SK-N-SH (cell line): Measurements from ENCODE around the gene PMEPA1. TPM values are rescaled to one million over a fixed set of nuclear protein-coding genes. Genes with fewer than 3 reads are reported as not detected.
A peak's percentile ranks its signal among the peaks of the same experiment; 100 is the strongest.

ENCODE experiments used
- CTCF ChIA-PET: fragments of 300-600, 350-600 bp; formaldehyde crosslinking; extraction: SDS; loops from one replicate; lab custom pipeline; 2021; lab: Yijun Ruan, JAX
- POLR2A ChIA-PET: fragments of 350-600 bp; sonication (Branson Sonifier 250); formaldehyde crosslinking; extraction: SDS; loops from one replicate; lab custom pipeline; 2020; ENCODE audit warnings: antibody characterized with exemption, inconsistent platforms; lab: Yijun Ruan, JAX
- DNase-seq: peaks from one replicate; pipeline ENCODE4 v3.0.0; 2012
- H2AFZ ChIP-seq: fragments of 200-600 bp; sonication (generic); 2 replicates; pipeline ENCODE4 v1.8.1; 2016; ENCODE audit warnings: antibody characterized with exemption, mild to moderate bottlenecking, low read depth
- H3F3A ChIP-seq: fragments of 200-600 bp; sonication (generic); replicated peaks from 2 replicates; pipeline ENCODE3; 2016; ENCODE audit warnings: antibody characterized with exemption, mild to moderate bottlenecking; ENCODE audit not compliant: insufficient read depth
- H3K27ac ChIP-seq, 2 experiments: fragments of 200-500 bp in 1 of 2; fragments of 200-600 bp in 1 of 2; sonication (Bioruptor generic) in 1 of 2; sonication (generic), shearing (Covaris generic) in 1 of 2; 2 replicates each; pipeline versions ENCODE4 v1.5.1 to v1.6.1; 2014 to 2016; ENCODE audit warnings: low read depth in 2 of 2, inconsistent platforms in 1 of 2, low read length in 1 of 2, mild to moderate bottlenecking in 1 of 2, mixed read lengths in 1 of 2
- H3K27me3 ChIP-seq: fragments of 200-600 bp; sonication (generic), shearing (Covaris generic); 2 replicates; pipeline ENCODE4 v1.6.1; 2016; ENCODE audit warnings: mixed run types; ENCODE audit not compliant: insufficient read depth
- H3K36me3 ChIP-seq, 2 experiments: fragments of 200-500 bp in 1 of 2; fragments of 200-600 bp in 1 of 2; sonication (Bioruptor generic) in 1 of 2; sonication (generic) in 1 of 2; replicated peaks in 1 of 2; 2 replicates each; pipeline versions ENCODE3 to v1.5.1; 2014 to 2016; ENCODE audit warnings: low read length in 1 of 2, mild to moderate bottlenecking in 1 of 2; ENCODE audit not compliant: insufficient read depth in 2 of 2, control insufficient read depth in 1 of 2
- H3K4me1 ChIP-seq, 2 experiments: fragments of 200-500 bp in 1 of 2; fragments of 200-600 bp in 1 of 2; sonication (Bioruptor generic) in 1 of 2; sonication (generic), shearing (Covaris generic) in 1 of 2; 2 replicates each; pipeline versions ENCODE4 v1.5.1 to v1.6.1; 2014 to 2016; ENCODE audit warnings: low read depth in 1 of 2, low read length in 1 of 2, mixed run types in 1 of 2; ENCODE audit not compliant: insufficient read depth in 2 of 2, control insufficient read depth in 1 of 2
- H3K4me2 ChIP-seq: fragments of 200-600 bp; sonication (generic), shearing (Covaris generic); 2 replicates; pipeline ENCODE4 v1.6.1; 2017; ENCODE audit warnings: mixed run types
- H3K4me3 ChIP-seq, 2 experiments: fragments of 200-500 bp in 1 of 2; fragments of 200-600 bp in 1 of 2; sonication (Bioruptor generic) in 1 of 2; sonication (generic), shearing (Covaris generic) in 1 of 2; 2 replicates each; pipeline versions ENCODE4 v1.5.1 to v1.8.1; 2014 to 2016; ENCODE audit warnings: low read depth in 2 of 2, inconsistent platforms in 1 of 2, low read length in 1 of 2, mild to moderate bottlenecking in 1 of 2, mixed read lengths in 1 of 2, moderate library complexity in 1 of 2
- H3K79me2 ChIP-seq: fragments of 200-600 bp; sonication (generic); 2 replicates; pipeline ENCODE4 v1.8.1; 2017; ENCODE audit warnings: mild to moderate bottlenecking; ENCODE audit not compliant: insufficient read depth
- H3K9ac ChIP-seq: fragments of 200-600 bp; sonication (generic); 2 replicates; pipeline ENCODE4 v1.6.1; 2017; ENCODE audit warnings: mixed run types
- H3K9me2 ChIP-seq: fragments of 200-600 bp; sonication (generic); 2 replicates; pipeline ENCODE4 v1.6.1; 2017; ENCODE audit warnings: mixed run types
- H3K9me3 ChIP-seq: fragments of 200-600 bp; sonication (generic); 2 replicates; pipeline ENCODE4 v1.6.1; 2017; ENCODE audit warnings: mixed run types, mild to moderate bottlenecking, moderate library complexity
- H4K20me1 ChIP-seq: fragments of 200-600 bp; sonication (generic); 2 replicates; pipeline ENCODE4 v1.6.1; 2017; ENCODE audit warnings: mild to moderate bottlenecking, mixed run types; ENCODE audit not compliant: insufficient read depth
- CHD2 ChIP-seq: fragments of 150-350 bp; IDR thresholded peaks from 2 replicates; pipeline ENCODE4 v1.6.1; 2018; ENCODE audit warnings: low read length; ENCODE audit not compliant: partially characterized antibody
- CTCF ChIP-seq: fragments of 200-600 bp; sonication (generic); IDR thresholded peaks from 2 replicates; pipeline ENCODE4 v1.6.1; 2017; ENCODE audit warnings: antibody characterized with exemption, mild to moderate bottlenecking, moderate library complexity
- ELF1 ChIP-seq: IDR thresholded peaks from 2 replicates; pipeline ENCODE4 v1.4.0; 2012
- EP300 ChIP-seq, 2 experiments: IDR thresholded peaks; 2 replicates each; pipeline versions ENCODE4 v1.4.0 to v1.6.1; 2012; ENCODE audit warnings: borderline replicate concordance in 1 of 2, low read depth in 1 of 2, low read length in 1 of 2
- FOSL2 ChIP-seq: IDR thresholded peaks from 2 replicates; pipeline ENCODE4 v1.4.0; 2012; ENCODE audit warnings: low read depth, mild to moderate bottlenecking, moderate library complexity, borderline replicate concordance
- FOXM1 ChIP-seq: IDR thresholded peaks from 2 replicates; pipeline ENCODE4 v1.4.0; 2012; ENCODE audit warnings: low read depth, mild to moderate bottlenecking
- GABPA ChIP-seq: IDR thresholded peaks from 2 replicates; pipeline ENCODE4 v1.4.0; 2012; ENCODE audit warnings: low read depth, mild to moderate bottlenecking
- JUND ChIP-seq: IDR thresholded peaks from 2 replicates; pipeline ENCODE4 v1.4.0; 2012
- NRF1 ChIP-seq: IDR thresholded peaks from 2 replicates; pipeline ENCODE4 v1.6.1; 2012; ENCODE audit warnings: low read depth, mild to moderate bottlenecking, low read length
- POLR2AphosphoS5 ChIP-seq: IDR thresholded peaks from 2 replicates; pipeline ENCODE4 v1.6.1; 2012; ENCODE audit warnings: low read depth, low read length
- RAD21 ChIP-seq: IDR thresholded peaks from 2 replicates; pipeline ENCODE4 v1.6.1; 2012; ENCODE audit warnings: mild to moderate bottlenecking, low read length
- RCOR1 ChIP-seq: fragments of 150-350 bp; IDR thresholded peaks from 2 replicates; pipeline ENCODE4 v1.6.1; 2017; ENCODE audit warnings: antibody characterized with exemption, low read length
- REST ChIP-seq: IDR thresholded peaks from 2 replicates; pipeline ENCODE4 v1.6.1; 2012; ENCODE audit warnings: mild to moderate bottlenecking, low read depth, low read length, moderate library complexity
- RFX5 ChIP-seq: IDR thresholded peaks from 2 replicates; pipeline ENCODE4 v1.6.1; 2012; ENCODE audit warnings: mild to moderate bottlenecking, improper control_type of control experiment, low read length
- SIN3A ChIP-seq: IDR thresholded peaks from 2 replicates; pipeline ENCODE4 v1.6.1; 2012; ENCODE audit warnings: low read depth, mild to moderate bottlenecking, low read length, moderate library complexity, borderline replicate concordance
- SMC3 ChIP-seq: IDR thresholded peaks from 2 replicates; pipeline ENCODE4 v1.6.1; 2012; ENCODE audit warnings: low read depth, low read length, improper control_type of control experiment
- TAF1 ChIP-seq: IDR thresholded peaks from 2 replicates; pipeline ENCODE4 v1.6.1; 2012; ENCODE audit warnings: low read depth, mild to moderate bottlenecking, low read length, moderate library complexity, borderline replicate concordance
- YY1 ChIP-seq: IDR thresholded peaks from 2 replicates; pipeline ENCODE4 v1.4.0; 2012; ENCODE audit warnings: low read depth, mild to moderate bottlenecking
- WGBS: methylation state at CpG from one replicate; pipeline ENCODE4 v1.1.6; 2017; ENCODE audit warnings: low lambda C conversion rate; 5-methylcytosine and 5-hydroxymethylcytosine counted together
- polyA plus RNA-seq, 3 experiments: library from polyadenylated mRNA; depleted of rRNA; stranded (reverse); fragments of >200 nt; gene quantifications; 2 replicates each; pipeline ENCODE4 v1.2.3, GENCODE V29; 2012
- TF ChIP-seq, protein P1 (sequence below): IDR thresholded peaks from 2 replicates; pipeline ENCODE4 v1.4.0; 2012; ENCODE audit warnings: low read depth, borderline replicate concordance
- TF ChIP-seq, protein P2 (sequence below): IDR thresholded peaks from 2 replicates; pipeline ENCODE4 v1.4.0; 2012; ENCODE audit warnings: low read depth

PMEPA1 gene
- polyA plus RNA-seq, 1 of the 3 experiments (the other 2 are of a cell fraction): 7.1 TPM

- peak; percentile 67 for DNase-seq
- Histone ChIP-seq H3K9me2 (no peaks in the 10 kb centered on the region), H3K4me1 (peaks cover 26 to 40% of the 10 kb centered on the region in 2 experiments; a peak in 3 of 4 replicates), H3K4me3 (peak overlapping the region; percentile 96 to 99; a peak in 3 of 4 replicates), H4K20me1 (peaks cover 26% of the 10 kb centered on the region), H3K27me3 (no peaks in the 10 kb centered on the region), H3K79me2 (peaks cover 39% of the 10 kb centered on the region), H3K9me3 (no peaks in the 10 kb centered on the region), H3K9ac (peak overlapping the region; percentile 94; the same call in 1 of the 2 replicates)
- POLR2A ChIA-PET: interaction anchor here (1.1 to 1.8 kb wide), 5 partner anchors 38 to 170 kb away, joined by 3 to 5 read pairs (median 4); no protein-coding TSS in a partner anchor
- no peak for TF ChIP-seq FOSL2
- peak; percentile 11; the same call in 1 of the 2 replicates for TF ChIP-seq RAD21
- TF ChIP-seq, all 33 proteins: peak for 1
- Histone ChIP-seq H2AFZ (no peak overlapping the region), H3K36me3 (peaks cover 0 to 2% of the 10 kb centered on the region in 2 experiments), H3F3A (no peaks in the 10 kb centered on the region), H3K27ac (peak overlapping the region; percentile 28 to 82; a peak in 2 of 4 replicates), H3K4me2 (peak overlapping the region; percentile 96)
- CTCF ChIA-PET: interaction anchor here (0.6 to 2.7 kb wide), 14 partner anchors 11 to 471 kb away, joined by 3 to 10 read pairs (median 4); no protein-coding TSS in a partner anchor
- WGBS: 77% methylated on average over 7 of the region's 8 CpGs
These were observed 1.5 kb upstream of the PMEPA1 start for GRCh38 chr20:57711311-57711712.

- no peak for DNase-seq
- peak overlapping the region; percentile 96 for H3K4me2 ChIP-seq
- H3K4me3 ChIP-seq: peak overlapping the region; percentile 96 to 99
- no peaks in the 10 kb centered on the region for H3K9me3 ChIP-seq
- TF ChIP-seq CHD2: no peak
- no peak for TF ChIP-seq GABPA
- no peak for TF ChIP-seq TAF1
- TF ChIP-seq NRF1: no peak
- no peak for TF ChIP-seq RCOR1
- no peak for TF ChIP-seq FOSL2
- TF ChIP-seq YY1: no peak
- TF ChIP-seq, protein P1, sequence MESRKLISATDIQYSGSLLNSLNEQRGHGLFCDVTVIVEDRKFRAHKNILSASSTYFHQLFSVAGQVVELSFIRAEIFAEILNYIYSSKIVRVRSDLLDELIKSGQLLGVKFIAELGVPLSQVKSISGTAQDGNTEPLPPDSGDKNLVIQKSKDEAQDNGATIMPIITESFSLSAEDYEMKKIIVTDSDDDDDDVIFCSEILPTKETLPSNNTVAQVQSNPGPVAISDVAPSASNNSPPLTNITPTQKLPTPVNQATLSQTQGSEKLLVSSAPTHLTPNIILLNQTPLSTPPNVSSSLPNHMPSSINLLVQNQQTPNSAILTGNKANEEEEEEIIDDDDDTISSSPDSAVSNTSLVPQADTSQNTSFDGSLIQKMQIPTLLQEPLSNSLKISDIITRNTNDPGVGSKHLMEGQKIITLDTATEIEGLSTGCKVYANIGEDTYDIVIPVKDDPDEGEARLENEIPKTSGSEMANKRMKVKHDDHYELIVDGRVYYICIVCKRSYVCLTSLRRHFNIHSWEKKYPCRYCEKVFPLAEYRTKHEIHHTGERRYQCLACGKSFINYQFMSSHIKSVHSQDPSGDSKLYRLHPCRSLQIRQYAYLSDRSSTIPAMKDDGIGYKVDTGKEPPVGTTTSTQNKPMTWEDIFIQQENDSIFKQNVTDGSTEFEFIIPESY: no peak
- no peak for TF ChIP-seq FOXM1
- TF ChIP-seq CTCF: no peak
- no peak for TF ChIP-seq POLR2AphosphoS5
- TF ChIP-seq EP300 (IDR thresholded peaks at IDR 0.05; ENCODE audit: borderline replicate concordance in 1 of 2, low read depth in 1 of 2, low read length in 1 of 2): no peak
- TF ChIP-seq REST: no peak
- no peak for TF ChIP-seq SMC3
- TF ChIP-seq SIN3A: no peak
- no peak for TF ChIP-seq JUND
- no peak for TF ChIP-seq ELF1
- no peak for TF ChIP-seq RFX5
- TF ChIP-seq, protein P2, sequence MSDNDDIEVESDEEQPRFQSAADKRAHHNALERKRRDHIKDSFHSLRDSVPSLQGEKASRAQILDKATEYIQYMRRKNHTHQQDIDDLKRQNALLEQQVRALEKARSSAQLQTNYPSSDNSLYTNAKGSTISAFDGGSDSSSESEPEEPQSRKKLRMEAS: no peak
- 65% methylated on average over 6 of the region's 6 CpGs for WGBS
- peaks cover 31% of the 10 kb centered on the region for H4K20me1 ChIP-seq
- H2AFZ ChIP-seq: peak overlapping the region; percentile 88
- ChIA-PET POLR2A (interaction anchor here (1.1 to 1.8 kb wide), 6 partner anchors 8 to 171 kb away, joined by 3 to 9 read pairs (median 4); no protein-coding TSS in a partner anchor), CTCF (interaction anchor here (0.7 to 2.7 kb wide), 14 partner anchors 16 to 471 kb away, joined by 3 to 10 read pairs (median 4); no protein-coding TSS in a partner anchor)
- no peaks in the 10 kb centered on the region for H3F3A ChIP-seq
- H3K4me1 ChIP-seq: peaks cover 21 to 45% of the 10 kb centered on the region in 2 experiments; a peak in 3 of 4 replicates
- peak overlapping the region; percentile 82 to 92; a peak in 3 of 4 replicates for H3K27ac ChIP-seq
- H3K27me3 ChIP-seq: no peaks in the 10 kb centered on the region
- no peaks in the 10 kb centered on the region for H3K9me2 ChIP-seq
- H3K36me3 ChIP-seq: peaks cover 0 to 2% of the 10 kb centered on the region in 2 experiments
- H3K9ac ChIP-seq: peak overlapping the region; percentile 94
- H3K79me2 ChIP-seq: peaks cover 43% of the 10 kb centered on the region
These were observed 1.0 kb upstream of the PMEPA1 start for GRCh38 chr20:57710841-57711240.
